ENCODE data around the gene SUPT20HL2. TPM values are rescaled to one million over a fixed set of nuclear protein-coding genes. Genes with fewer than 3 reads are reported as not detected.

SUPT20HL2 gene
- total RNA-seq, 8 experiments from 2014 or later, result 0.14 to 0.21 (median 0.19) TPM; not detected in 5

DNA sequence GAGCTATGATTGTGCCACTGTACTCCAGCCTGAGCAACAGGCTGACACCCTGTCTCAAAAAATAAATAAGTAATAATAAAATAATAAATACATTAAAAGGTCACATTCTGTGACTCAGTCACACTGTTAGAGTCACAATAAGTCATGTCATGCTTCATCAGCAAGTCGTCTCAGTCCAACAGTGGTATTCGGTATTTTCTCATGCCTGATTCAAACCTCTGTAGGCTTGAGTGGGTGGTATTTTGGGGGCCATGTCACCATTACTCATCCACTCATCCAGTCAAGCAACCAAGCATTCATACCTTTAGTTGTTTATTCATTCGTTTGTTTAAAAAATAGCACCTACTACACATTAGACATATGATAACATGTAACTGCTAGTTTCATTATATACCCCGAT, 46.9 kb downstream of the SUPT20HL2 start:
- no peak for ATAC-seq (replicated peaks in 6 of 8)
- H3K27ac ChIP-seq, result no peak overlapping the region
- in situ Hi-C loops (cut with MboI; ENCODE audit: low pct_unique_long_range_greater_than_20kb in 2 of 9, low sequenced_read_pairs in 9 of 9, unreplicated experiment in 9 of 9), result loop anchor here in 1 of 9 experiments (25.0 kb wide), 1 partner anchor 95 kb away; the partner anchor contains the start of gene SUPT20HL1
- 5 to 100% (median 83%) methylated on average over 1 to 2 of the region's 4 CpGs; no CpG with 5 or more reads in 5 of the 10 experiments for whole genome bisulfite sequencing, 10 experiments
- H3K4me3 ChIP-seq, result no peak overlapping the region
- no peaks in the 10 kb centered on the region for H3K4me1 ChIP-seq (replicated peaks in 1 of 2)

DNA sequence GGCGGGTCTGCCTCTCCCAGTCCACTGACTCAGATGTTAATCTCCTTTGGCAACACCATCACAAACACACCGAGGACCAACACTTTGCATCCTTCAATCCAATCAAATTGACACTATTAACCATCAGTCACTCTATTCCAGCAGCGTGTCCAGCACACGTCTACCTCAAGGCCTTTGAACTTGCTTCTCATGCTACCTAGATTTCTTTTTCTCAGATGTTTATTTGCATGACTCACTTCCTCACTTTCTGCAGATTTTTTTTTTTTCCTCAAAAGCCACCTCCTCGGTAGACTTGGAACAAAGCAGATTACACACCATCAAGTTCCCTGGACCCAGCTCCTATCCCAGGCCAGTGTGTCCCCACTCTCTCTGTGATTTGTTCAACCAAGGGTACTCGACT, 49.5 kb downstream of the SUPT20HL2 start:
- Histone ChIP-seq H3K4me3 (no peak overlapping the region), H3K27ac (no peak overlapping the region), H3K4me1 (replicated peaks in 1 of 2) (no peaks in the 10 kb centered on the region)
- WGBS, 10 experiments, result 0 to 80% (median 80%) methylated on average over 1 to 5 of the region's 6 CpGs; no CpG with 5 or more reads in 7 of the 10 experiments
- no peak for ATAC-seq (replicated peaks in 6 of 8)
- in situ Hi-C loops (cut with MboI; ENCODE audit: low pct_unique_long_range_greater_than_20kb in 2 of 9, low sequenced_read_pairs in 9 of 9, unreplicated experiment in 9 of 9), result loop anchor here in 1 of 9 experiments (25.0 kb wide), 1 partner anchor 98 kb away; the partner anchor contains the start of gene SUPT20HL1

DNA sequence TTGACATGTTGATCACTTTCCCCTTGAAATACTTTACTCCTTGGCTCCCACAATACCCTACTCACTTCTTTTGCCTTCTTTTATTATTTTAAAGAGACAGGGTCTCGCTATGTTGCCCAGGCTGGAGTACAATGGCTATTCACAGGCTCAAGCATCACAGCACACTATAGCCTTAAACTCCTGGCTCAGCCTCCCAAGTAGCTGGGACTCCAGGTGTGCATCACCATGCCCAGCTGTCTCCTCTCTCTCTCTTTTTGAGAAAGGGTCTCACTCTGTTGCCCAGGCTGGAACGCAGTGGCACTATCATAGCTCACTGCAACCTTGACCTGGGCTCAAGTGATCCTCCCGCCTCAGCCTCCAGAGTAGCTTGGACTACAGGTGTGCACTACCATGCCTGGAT, 51.6 kb downstream of the SUPT20HL2 start:
- WGBS, 10 experiments, result 100% methylated on average over 1 of the region's 3 CpGs; no CpG with 5 or more reads in 8 of the 10 experiments
- Histone ChIP-seq H3K27ac (no peak overlapping the region), H3K4me3 (no peak overlapping the region), H3K4me1 (replicated peaks in 1 of 2) (no peaks in the 10 kb centered on the region)
- no peak for ATAC-seq (replicated peaks in 6 of 8)
- in situ Hi-C loops (cut with MboI; ENCODE audit: low pct_unique_long_range_greater_than_20kb in 2 of 9, low sequenced_read_pairs in 9 of 9, unreplicated experiment in 9 of 9), result loop anchor here in 1 of 9 experiments (25.0 kb wide), 1 partner anchor 100 kb away; the partner anchor contains the start of gene SUPT20HL1

Other genes starting within 250 kb of the SUPT20HL2 start
- gene ZFX, start 164.3 kb downstream of the SUPT20HL2 start, total RNA-seq, result 10 to 100 TPM; 11.8 to 44.6 (median 24.1) TPM
- under 1 TPM in 2 of 8 experiments, not detected in 6; 0.09 to 0.14 TPM for gene SUPT20HL1, start 46.6 kb upstream of the SUPT20HL2 start, total RNA-seq
- 10 to 100 TPM in 3 of 8 experiments, 1 to 10 TPM in 5; 4.8 to 15.3 (median 9.2) TPM for gene PDK3, start 151.2 kb upstream of the SUPT20HL2 start, total RNA-seq

Data from motor neuron (in vitro differentiated cells).